HTERT RPE-1 (cell line): ENCODE measurements around the gene RBM47.
"Not testable (repeated sequence)": the region's sequence is repeated elsewhere in the genome, so short reads cannot be mapped to it uniquely, and the experiment has no call there.

Experiments
- in situ Hi-C: fragments of 300-500 bp; cut with MboI; formaldehyde crosslinking; loops from 4 replicates; pipeline ENCODE4 v1.14.3; 2020; ENCODE audit warnings: low sequenced_read_pairs

Gene RBM47

GRCh38 chr4:40629401-40630334, at the start of gene RBM47:
Gene RBM47, minus strand, starts transcription at chr4:40629864. Its CDS starts 190,971 bp downstream, at chr4:40438893.
- in situ Hi-C loops = no loop called here

DNA sequence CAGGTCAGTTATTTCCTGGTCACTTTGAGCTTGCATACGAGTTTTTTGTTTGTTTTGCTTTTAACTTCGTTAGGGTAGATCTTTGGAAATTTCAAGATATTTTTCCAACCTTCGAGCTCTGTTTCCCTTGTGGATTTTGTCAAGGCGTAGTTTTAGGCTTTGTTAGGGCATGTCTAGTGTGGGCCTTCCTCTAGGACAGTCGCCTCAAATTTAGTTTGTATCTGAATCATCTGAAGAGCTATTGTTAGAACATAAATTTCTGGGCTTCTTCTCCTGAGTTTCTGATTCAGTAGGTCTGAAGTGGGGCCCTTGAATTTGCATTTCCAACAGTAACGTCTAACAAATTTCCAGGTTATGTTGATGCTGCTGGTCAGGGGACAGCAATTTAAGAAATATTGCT, 48.8 kb upstream of the RBM47 start:
- in situ Hi-C loops = no loop called here

- in situ Hi-C loops = no loop called here
These were observed 45.5 kb upstream of the RBM47 start for GRCh38 chr4:40675166-40675565.

GRCh38 chr4:40672528-40673522, 43.2 kb upstream of the RBM47 start:
- in situ Hi-C loops = no loop called here

DNA sequence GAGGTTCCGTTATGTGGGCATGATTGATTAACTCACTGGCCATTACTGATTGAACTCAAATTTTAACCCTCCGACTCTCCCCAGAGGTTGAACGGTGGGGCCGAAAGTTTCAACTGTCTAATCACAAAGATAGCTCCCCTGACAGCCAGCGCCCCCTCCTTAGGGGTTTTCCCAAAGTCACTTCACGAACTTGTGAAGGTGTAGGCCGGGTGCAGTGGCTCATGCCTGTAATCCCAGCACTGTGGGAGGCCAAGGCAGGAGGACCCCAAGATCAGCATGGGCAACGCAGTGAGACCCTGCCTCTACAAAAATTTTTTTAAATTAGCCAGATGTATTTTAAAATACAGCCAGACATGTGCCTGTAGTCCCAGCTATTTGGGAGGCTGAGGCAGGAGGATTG, 39.8 kb upstream of the RBM47 start:
- in situ Hi-C loops = no loop called here

GRCh38 chr4:40665842-40666241, 36.2 kb upstream of the RBM47 start:
- in situ Hi-C loops = no loop called here

DNA sequence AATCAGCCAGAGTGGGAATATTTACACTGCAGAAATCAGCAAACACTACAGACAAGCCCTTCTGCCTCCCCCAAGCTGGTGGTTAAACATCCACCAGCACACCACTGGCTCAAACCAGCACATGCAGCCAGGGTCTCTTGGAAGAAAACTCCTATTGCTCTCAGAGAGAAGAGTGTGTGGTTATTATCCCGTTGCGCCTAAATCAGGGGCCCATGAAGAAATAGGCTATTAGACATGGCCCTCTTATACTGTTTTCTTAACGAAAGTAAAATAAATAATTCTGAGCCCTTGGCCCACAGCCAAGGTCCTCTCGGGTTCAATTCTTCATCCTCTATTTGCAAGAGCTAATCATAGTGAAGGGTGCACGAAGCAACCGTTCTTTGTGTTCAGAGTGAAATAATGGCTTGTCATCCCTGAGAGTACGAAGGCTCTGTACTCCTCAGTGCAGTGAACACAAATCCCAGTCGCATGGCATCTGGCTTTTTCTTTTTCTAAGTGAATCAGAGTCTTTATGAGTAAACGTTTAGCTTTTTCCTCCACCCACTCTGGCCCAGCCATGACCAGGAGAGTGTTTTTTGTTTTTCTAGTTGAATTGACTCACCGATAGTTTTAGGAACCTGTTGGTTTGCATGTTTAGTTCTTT, 33.4 kb upstream of the RBM47 start:
- in situ Hi-C loops = no loop called here

GRCh38 chr4:40661803-40662202, 32.1 kb upstream of the RBM47 start:
- in situ Hi-C loops = no loop called here

DNA sequence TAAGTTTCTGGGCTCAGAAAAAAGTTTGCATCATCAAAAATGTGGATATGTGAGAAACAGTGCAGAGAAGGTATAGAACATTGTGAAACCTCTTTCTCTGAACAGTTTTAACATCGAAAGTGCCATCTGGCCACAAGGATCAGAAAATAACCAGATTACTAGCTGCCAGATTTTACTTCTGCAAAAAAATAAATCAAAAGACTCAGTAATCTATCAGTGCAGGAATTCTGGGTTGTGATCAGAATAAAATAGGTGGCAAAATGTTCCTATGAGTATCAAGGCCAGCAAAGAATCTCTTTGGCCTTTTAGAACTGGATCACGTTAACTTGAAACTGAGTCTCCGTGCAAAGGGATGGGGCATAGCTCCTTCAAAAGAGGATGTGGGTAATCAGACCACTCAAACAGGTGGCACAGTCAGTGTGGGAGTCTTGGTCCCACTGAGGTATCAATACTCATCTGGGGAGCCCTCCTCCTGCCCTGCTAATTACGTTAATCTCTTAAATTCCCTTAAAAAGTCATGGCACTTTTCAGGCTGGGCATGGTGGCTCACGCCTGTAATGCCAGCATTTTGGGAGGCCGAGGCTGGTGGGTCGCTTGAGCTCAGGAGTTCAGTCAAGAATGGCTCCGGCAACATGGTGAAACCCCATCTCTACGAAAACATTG, 26.7 kb upstream of the RBM47 start:
- in situ Hi-C loops = no loop called here

GRCh38 chr4:40651280-40651679, 21.6 kb upstream of the RBM47 start:
- in situ Hi-C loops = no loop called here

- in situ Hi-C loops = no loop called here
These were observed 19.7 kb upstream of the RBM47 start for GRCh38 chr4:40649321-40649720.

- in situ Hi-C loops = no loop called here
These were observed 19.1 kb upstream of the RBM47 start for GRCh38 chr4:40648742-40649281.

DNA sequence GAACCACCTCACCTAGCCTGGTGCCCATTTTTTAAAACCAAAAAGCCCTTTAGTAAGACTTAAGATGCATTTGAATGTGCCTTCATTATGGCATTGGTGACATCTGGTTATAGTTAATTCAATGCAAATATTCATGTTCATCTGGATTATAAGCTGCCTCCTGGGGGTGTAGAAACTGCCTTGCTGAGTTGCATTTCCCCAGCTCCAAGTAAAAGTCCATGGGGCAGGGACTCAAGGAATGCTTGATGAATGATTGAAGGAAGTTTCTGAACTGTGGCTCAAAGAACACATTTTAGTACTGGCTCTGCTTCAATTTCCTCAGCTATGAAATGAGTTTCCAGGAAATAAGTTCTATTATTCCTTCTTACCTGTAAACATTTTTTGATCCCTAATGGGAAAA, 18.5 kb upstream of the RBM47 start:
- in situ Hi-C loops = no loop called here

GRCh38 chr4:40645586-40645985, 15.9 kb upstream of the RBM47 start:
- in situ Hi-C loops = no loop called here

- in situ Hi-C loops = no loop called here
These were observed 2.4 kb upstream of the RBM47 start for GRCh38 chr4:40632080-40632479.

GRCh38 chr4:40630335-40631021, 814 bp upstream of the RBM47 start:
- in situ Hi-C loops = no loop called here

DNA sequence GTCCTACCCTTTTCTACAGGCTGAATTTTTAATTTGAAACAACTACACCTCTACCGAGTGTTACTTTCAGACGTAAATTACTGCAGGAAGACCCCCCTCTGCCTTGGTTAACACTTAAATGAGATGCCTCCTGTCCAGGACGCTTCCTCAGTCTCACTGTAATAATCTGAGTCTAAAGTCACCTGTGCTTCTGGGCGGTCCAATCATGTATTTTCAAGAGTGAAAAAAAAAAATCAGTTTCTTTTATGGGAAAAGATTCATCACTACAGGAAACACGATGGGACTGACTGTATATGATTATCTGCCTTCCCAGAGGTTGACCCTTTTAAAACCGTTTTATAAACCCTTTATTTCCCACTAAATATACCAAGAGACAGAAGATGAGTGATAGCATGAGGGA, 776 bp downstream of the RBM47 start:
- in situ Hi-C loops = no loop called here

- in situ Hi-C loops = not testable (repeated sequence)
These were observed 1.3 kb downstream of the RBM47 start for GRCh38 chr4:40628407-40628806.

DNA sequence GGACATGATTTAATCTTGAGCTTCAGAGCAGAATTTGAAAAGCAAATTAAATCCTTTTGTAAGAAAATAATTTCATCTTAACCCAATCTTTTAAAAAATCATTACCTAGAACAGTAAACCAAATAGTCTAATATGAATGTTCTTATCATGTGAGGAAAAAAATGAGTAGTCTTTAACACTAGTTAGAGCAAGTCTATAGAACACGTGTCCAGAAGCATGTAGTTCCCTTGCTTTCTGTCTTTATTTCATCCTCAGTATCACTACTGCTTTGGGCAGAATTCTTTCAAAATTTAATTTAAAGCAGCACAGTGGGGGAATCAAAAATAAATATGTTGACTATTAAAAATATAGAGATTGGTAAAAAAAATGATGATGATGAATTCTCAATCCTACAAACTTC, 2.1 kb downstream of the RBM47 start:
- in situ Hi-C loops = no loop called here
